HEK293 (cell line): ENCODE data around the gene AKR1A1.

Experiments used
- CTCF ChIA-PET: fragments of 350-600 bp; formaldehyde crosslinking; extraction: SDS; loops from one replicate; lab custom pipeline; 2021; ENCODE audit warnings: antibody characterized with exemption; lab: Yijun Ruan, JAX
- POLR2A ChIA-PET: fragments of 300-600 bp; formaldehyde crosslinking; extraction: SDS; loops from one replicate; lab custom pipeline; 2020; ENCODE audit warnings: antibody characterized with exemption, inconsistent platforms; lab: Yijun Ruan, JAX
- H3K27ac ChIP-seq: fragments of 200-500 bp; sonication (Bioruptor generic); 2 replicates; pipeline ENCODE4 v1.5.1; 2014; ENCODE audit warnings: low read depth, low read length, control low read depth, inconsistent platforms; ENCODE audit errors: extremely low read depth
- H3K36me3 ChIP-seq, 2 experiments: fragments of 200-500 bp in 1 of 2; sonication (Bioruptor generic) in 1 of 2; 1 replicate in 1 of 2; 2 replicates in 1 of 2; pipeline ENCODE4 v1.5.1; 2014 to 2017; ENCODE audit warnings: inconsistent platforms in 2 of 2, low read length in 2 of 2; ENCODE audit not compliant: control insufficient read depth in 2 of 2, insufficient read depth in 1 of 2
- H3K4me1 ChIP-seq: fragments of 200-500 bp; sonication (Bioruptor generic); 2 replicates; pipeline ENCODE4 v1.5.1; 2014; ENCODE audit warnings: mild to moderate bottlenecking, low read length, inconsistent platforms; ENCODE audit not compliant: control insufficient read depth, insufficient read depth
- H3K4me3 ChIP-seq: 2 replicates; pipeline ENCODE4 v1.5.1; 2011; ENCODE audit warnings: low read depth, mild to moderate bottlenecking, control low read depth, low read length, moderate library complexity
- H3K9me3 ChIP-seq: fragments of 200-500 bp; sonication (Bioruptor generic); 2 replicates; pipeline ENCODE4 v1.5.1; 2014; ENCODE audit warnings: low read depth, low read length, inconsistent platforms; ENCODE audit not compliant: control insufficient read depth, insufficient read depth
- GLI2 ChIP-seq: fragments of 450-650 bp; formaldehyde crosslinking; IDR thresholded peaks from 2 replicates; pipeline ENCODE4; 2017; ENCODE audit warnings: missing biosample characterization, missing genetic modification characterization, low read depth, borderline replicate concordance
- SETDB1 ChIP-seq: IDR thresholded peaks from one replicate; pipeline ENCODE4 v1.6.1; 2017; ENCODE audit warnings: mild to moderate bottlenecking, low read length, moderate library complexity, mixed read lengths; ENCODE audit not compliant: insufficient read length
- SP2 ChIP-seq: fragments of 450-650 bp; formaldehyde crosslinking; IDR thresholded peaks from 2 replicates; pipeline ENCODE4 v1.5.1; 2016; ENCODE audit warnings: missing biosample characterization, missing genetic modification characterization
- ZNF10 ChIP-seq: fragments of 450-650 bp; formaldehyde crosslinking; IDR thresholded peaks from 2 replicates; pipeline ENCODE4 v1.5.1; 2017; ENCODE audit warnings: missing biosample characterization, missing genetic modification characterization
- ZNF146 ChIP-seq: fragments of 450-650 bp; formaldehyde crosslinking; IDR thresholded peaks from 2 replicates; pipeline ENCODE4 v1.5.1; 2016; ENCODE audit warnings: missing biosample characterization, missing genetic modification characterization
- ZNF2 ChIP-seq: fragments of 450-650 bp; formaldehyde crosslinking; IDR thresholded peaks from 2 replicates; pipeline ENCODE4 v1.5.1; 2016; ENCODE audit warnings: missing biosample characterization, missing genetic modification characterization
- ZNF510 ChIP-seq: fragments of 450-650 bp; formaldehyde crosslinking; IDR thresholded peaks from 2 replicates; pipeline ENCODE4 v1.5.1; 2018; ENCODE audit warnings: mild to moderate bottlenecking, missing genetic modification characterization, missing biosample characterization; ENCODE audit not compliant: insufficient replicate concordance
- ZNF544 ChIP-seq: fragments of 450-650 bp; formaldehyde crosslinking; IDR thresholded peaks from 2 replicates; pipeline ENCODE4 v1.5.0; 2017; ENCODE audit warnings: missing biosample characterization, missing genetic modification characterization
- ZNF600 ChIP-seq: fragments of 450-650 bp; formaldehyde crosslinking; IDR thresholded peaks from 2 replicates; pipeline ENCODE4 v1.5.1; 2016; ENCODE audit warnings: missing biosample characterization, missing genetic modification characterization
- ZNF621 ChIP-seq: fragments of 450-650 bp; formaldehyde crosslinking; IDR thresholded peaks from 2 replicates; pipeline ENCODE4 v1.5.1; 2017; ENCODE audit warnings: missing biosample characterization, missing genetic modification characterization
- TF ChIP-seq, protein P1 (sequence below): fragments of 450-650 bp; formaldehyde crosslinking; IDR thresholded peaks from 2 replicates; pipeline ENCODE4 v1.5.1; 2016; ENCODE audit warnings: missing biosample characterization, missing genetic modification characterization
- TF ChIP-seq, protein P2 (sequence below): fragments of 450-650 bp; formaldehyde crosslinking; IDR thresholded peaks from 2 replicates; pipeline ENCODE4 v1.5.1; 2017; ENCODE audit warnings: missing biosample characterization, missing genetic modification characterization
- TF ChIP-seq, protein P3 (sequence below): fragments of 450-650 bp; formaldehyde crosslinking; IDR thresholded peaks from 2 replicates; pipeline ENCODE4 v1.5.1; 2016; ENCODE audit warnings: missing biosample characterization, missing genetic modification characterization

Gene AKR1A1

DNA sequence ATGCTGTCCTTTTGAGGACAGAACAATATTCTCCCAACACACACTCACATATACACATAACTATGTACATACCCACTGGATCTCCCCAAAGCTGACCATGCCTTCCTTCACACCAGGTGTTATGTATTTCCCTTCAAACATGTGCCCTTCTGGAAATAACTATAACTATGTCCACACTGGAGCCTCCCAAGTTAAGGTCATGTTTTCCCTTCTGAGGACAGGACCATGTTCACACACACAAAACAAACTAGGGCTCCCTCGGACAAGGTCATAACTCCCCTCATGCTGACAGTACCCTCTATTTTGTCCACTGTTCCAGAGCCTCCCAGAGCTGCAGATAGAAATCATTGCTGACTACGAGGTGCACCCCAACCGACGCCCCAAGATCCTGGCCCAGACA lies 42.7 kb upstream of the AKR1A1 start:
- TF ChIP-seq, protein P1, sequence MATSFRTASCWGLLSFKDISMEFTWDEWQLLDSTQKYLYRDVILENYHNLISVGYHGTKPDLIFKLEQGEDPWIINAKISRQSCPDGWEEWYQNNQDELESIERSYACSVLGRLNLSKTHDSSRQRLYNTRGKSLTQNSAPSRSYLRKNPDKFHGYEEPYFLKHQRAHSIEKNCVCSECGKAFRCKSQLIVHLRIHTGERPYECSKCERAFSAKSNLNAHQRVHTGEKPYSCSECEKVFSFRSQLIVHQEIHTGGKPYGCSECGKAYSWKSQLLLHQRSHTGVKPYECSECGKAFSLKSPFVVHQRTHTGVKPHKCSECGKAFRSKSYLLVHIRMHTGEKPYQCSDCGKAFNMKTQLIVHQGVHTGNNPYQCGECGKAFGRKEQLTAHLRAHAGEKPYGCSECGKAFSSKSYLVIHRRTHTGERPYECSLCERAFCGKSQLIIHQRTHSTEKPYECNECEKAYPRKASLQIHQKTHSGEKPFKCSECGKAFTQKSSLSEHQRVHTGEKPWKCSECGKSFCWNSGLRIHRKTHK: no peak
- TF ChIP-seq ZNF146 (tag by site-specific recombination) (0 out of 2 replicates have a peak, but pooled peaks have one; percentile 43), ZNF621 (tag by site-specific recombination) (no peak), SETDB1 (no peak), ZNF600 (tag by site-specific recombination) (peak; percentile 46; the same call in 1 of the 2 replicates), ZNF10 (tag by site-specific recombination) (no peak)
- TF ChIP-seq, protein P2, sequence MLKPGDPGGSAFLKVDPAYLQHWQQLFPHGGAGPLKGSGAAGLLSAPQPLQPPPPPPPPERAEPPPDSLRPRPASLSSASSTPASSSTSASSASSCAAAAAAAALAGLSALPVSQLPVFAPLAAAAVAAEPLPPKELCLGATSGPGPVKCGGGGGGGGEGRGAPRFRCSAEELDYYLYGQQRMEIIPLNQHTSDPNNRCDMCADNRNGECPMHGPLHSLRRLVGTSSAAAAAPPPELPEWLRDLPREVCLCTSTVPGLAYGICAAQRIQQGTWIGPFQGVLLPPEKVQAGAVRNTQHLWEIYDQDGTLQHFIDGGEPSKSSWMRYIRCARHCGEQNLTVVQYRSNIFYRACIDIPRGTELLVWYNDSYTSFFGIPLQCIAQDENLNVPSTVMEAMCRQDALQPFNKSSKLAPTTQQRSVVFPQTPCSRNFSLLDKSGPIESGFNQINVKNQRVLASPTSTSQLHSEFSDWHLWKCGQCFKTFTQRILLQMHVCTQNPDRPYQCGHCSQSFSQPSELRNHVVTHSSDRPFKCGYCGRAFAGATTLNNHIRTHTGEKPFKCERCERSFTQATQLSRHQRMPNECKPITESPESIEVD (tag by site-specific recombination): no peak
- POLR2A ChIA-PET: interaction anchor here (0.8 to 7.0 kb wide), 4 partner anchors 8 to 168 kb away, joined by 3 to 66 read pairs (median 4); partner anchors contain the start of genes CCDC163, MMACHC, MUTYH and PRDX1
- Histone ChIP-seq H3K36me3 (peaks cover 21 to 63% of the 10 kb centered on the region in 2 experiments), H3K27ac (no peak overlapping the region), H3K4me1 (no peaks in the 10 kb centered on the region), H3K9me3 (no peaks in the 10 kb centered on the region), H3K4me3 (no peak overlapping the region)
- CTCF ChIA-PET: interaction anchor here (0.6 kb wide), 1 partner anchor 8 kb away, joined by 3 read pairs; the partner anchor contains the start of genes CCDC163 and MMACHC

DNA sequence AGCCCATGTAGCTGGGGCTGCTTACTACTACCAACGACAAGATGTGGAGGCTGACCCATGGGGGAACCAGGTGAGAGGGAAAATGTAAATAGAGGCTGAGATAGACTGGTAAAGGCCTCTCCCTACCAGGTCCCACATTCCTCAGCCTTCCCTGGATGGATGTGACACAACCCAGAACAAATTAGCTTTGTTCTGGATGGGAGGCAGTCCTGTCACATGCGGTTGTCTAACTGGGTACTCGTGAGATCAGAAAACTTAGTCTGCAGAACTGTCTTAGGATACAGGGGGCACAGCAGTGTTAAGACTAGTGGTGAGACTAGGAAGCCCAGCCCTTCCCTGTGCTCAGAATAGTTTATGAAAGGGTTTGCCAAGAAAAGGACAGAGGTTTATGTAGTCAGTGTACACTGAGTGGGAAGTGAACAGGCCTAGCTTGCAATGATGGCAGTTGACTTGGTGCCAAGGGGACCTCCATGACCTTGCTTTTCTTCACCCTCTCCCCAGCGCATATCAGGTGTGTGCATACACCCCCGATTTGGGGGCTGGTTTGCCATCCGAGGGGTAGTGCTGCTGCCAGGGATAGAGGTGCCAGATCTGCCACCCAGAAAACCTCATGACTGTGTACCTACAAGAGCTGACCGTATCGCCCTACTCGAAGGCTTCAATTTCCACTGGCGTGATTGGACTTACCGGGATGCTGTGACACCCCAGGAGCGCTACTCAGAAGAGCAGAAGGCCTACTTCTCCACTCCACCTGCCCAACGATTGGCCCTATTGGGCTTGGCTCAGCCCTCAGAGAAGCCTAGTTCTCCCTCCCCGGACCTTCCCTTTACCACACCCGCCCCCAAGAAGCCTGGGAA lies 42.1 kb upstream of the AKR1A1 start:
- no peak overlapping the region for H3K4me3 ChIP-seq
- CTCF ChIA-PET: interaction anchor here (0.6 to 0.7 kb wide), 2 partner anchors 9 to 129 kb away, joined by 3 read pairs; partner anchors contain the start of genes CCDC163 and MMACHC
- H3K9me3 ChIP-seq: no peaks in the 10 kb centered on the region
- no peaks in the 10 kb centered on the region for H3K4me1 ChIP-seq
- no peak overlapping the region for H3K27ac ChIP-seq
- TF ChIP-seq, protein P3, sequence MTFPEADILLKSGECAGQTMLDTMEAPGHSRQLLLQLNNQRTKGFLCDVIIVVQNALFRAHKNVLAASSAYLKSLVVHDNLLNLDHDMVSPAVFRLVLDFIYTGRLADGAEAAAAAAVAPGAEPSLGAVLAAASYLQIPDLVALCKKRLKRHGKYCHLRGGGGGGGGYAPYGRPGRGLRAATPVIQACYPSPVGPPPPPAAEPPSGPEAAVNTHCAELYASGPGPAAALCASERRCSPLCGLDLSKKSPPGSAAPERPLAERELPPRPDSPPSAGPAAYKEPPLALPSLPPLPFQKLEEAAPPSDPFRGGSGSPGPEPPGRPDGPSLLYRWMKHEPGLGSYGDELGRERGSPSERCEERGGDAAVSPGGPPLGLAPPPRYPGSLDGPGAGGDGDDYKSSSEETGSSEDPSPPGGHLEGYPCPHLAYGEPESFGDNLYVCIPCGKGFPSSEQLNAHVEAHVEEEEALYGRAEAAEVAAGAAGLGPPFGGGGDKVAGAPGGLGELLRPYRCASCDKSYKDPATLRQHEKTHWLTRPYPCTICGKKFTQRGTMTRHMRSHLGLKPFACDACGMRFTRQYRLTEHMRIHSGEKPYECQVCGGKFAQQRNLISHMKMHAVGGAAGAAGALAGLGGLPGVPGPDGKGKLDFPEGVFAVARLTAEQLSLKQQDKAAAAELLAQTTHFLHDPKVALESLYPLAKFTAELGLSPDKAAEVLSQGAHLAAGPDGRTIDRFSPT (tag by site-specific recombination): 0 out of 2 replicates have a peak, but pooled peaks have one; percentile 17
- TF ChIP-seq ZNF510 (tag by site-specific recombination): no peak
- TF ChIP-seq GLI2 (tag by site-specific recombination): no peak
- no peak for TF ChIP-seq ZNF544 (tag by site-specific recombination)
- TF ChIP-seq SP2 (tag by site-specific recombination): peak; percentile 31; the same call in 1 of the 2 replicates
- TF ChIP-seq ZNF2 (tag by site-specific recombination): no peak
- TF ChIP-seq, all 188 proteins: peak for 2
- H3K36me3 ChIP-seq: peaks cover 21 to 67% of the 10 kb centered on the region in 2 experiments
- POLR2A ChIA-PET: interaction anchor here (0.8 to 7.0 kb wide), 4 partner anchors 9 to 169 kb away, joined by 3 to 66 read pairs (median 4); partner anchors contain the start of genes CCDC163, MMACHC, MUTYH and PRDX1
